GM23338 (cell line): Measurements from ENCODE around the gene OR2L2. TPM values are rescaled to one million over a fixed set of nuclear protein-coding genes. Genes with fewer than 3 reads are reported as not detected.
"Not testable (repeated sequence)": the region's sequence is repeated elsewhere in the genome, so short reads cannot be mapped to it uniquely, and the experiment has no call there.

Experiments used
- ATAC-seq: fragments of 200-7000 bp; cut with Tn5 transposase; 3 replicates; pipeline ENCODE4 v1.9.1; 2020
- DNase-seq: peaks from one replicate; pipeline ENCODE4 v3.0.0-alpha.2; 2015; ENCODE audit warnings: low spot score
- H2AFZ ChIP-seq: fragments of 200-600 bp; sonication (generic); 2 replicates; pipeline ENCODE4 v1.8.0; 2016; ENCODE audit warnings: antibody characterized with exemption, mild to moderate bottlenecking, moderate library complexity
- H3F3A ChIP-seq: fragments of 200-600 bp; sonication (generic); replicated peaks from 2 replicates; pipeline ENCODE4 v1.8.0; 2017; ENCODE audit warnings: antibody characterized with exemption, mixed run types, low read depth
- H3K27ac ChIP-seq: fragments of 200-600 bp; sonication (generic); 2 replicates; pipeline ENCODE4 v1.6.1; 2016; ENCODE audit warnings: low read depth
- H3K27me3 ChIP-seq: fragments of 200-600 bp; sonication (generic); 2 replicates; pipeline ENCODE4 v1.8.0; 2016; ENCODE audit warnings: mild to moderate bottlenecking, mixed run types, moderate library complexity; ENCODE audit not compliant: insufficient read depth
- H3K36me3 ChIP-seq: fragments of 200-600 bp; sonication (generic); 2 replicates; pipeline ENCODE4 v1.8.0; 2016; ENCODE audit warnings: mild to moderate bottlenecking; ENCODE audit not compliant: insufficient read depth
- H3K4me1 ChIP-seq: fragments of 200-600 bp; sonication (generic); 2 replicates; pipeline ENCODE4 v1.8.0; 2016; ENCODE audit warnings: mild to moderate bottlenecking, moderate library complexity; ENCODE audit not compliant: insufficient read depth
- H3K4me2 ChIP-seq: fragments of 200-600 bp; sonication (generic); 2 replicates; pipeline ENCODE4 v1.7.1; 2017; ENCODE audit warnings: mixed run types
- H3K4me3 ChIP-seq: fragments of 200-600 bp; sonication (generic); 2 replicates; pipeline ENCODE4 v1.6.1; 2016; ENCODE audit warnings: mixed run types
- H3K79me2 ChIP-seq: fragments of 200-600 bp; sonication (generic); replicated peaks from 2 replicates; pipeline ENCODE4 v1.8.0; 2017; ENCODE audit warnings: mild to moderate bottlenecking; ENCODE audit not compliant: insufficient read depth
- H3K9me2 ChIP-seq: fragments of 200-600 bp; sonication (generic); 2 replicates; pipeline ENCODE4 v1.8.0; 2017; ENCODE audit not compliant: insufficient read depth
- H4K20me1 ChIP-seq: fragments of 200-600 bp; sonication (generic); replicated peaks from 2 replicates; pipeline ENCODE4 v1.8.0; 2017; ENCODE audit warnings: mild to moderate bottlenecking; ENCODE audit not compliant: insufficient read depth
- H3K27ac Mint-ChIP-seq: 2 replicates; pipeline ENCODE4 v1.8.0; 2020; ENCODE audit warnings: inconsistent platforms, mild to moderate bottlenecking, moderate library complexity, mixed read lengths
- H3K27me3 Mint-ChIP-seq: 3 replicates; pipeline ENCODE4 v1.8.0; 2022; ENCODE audit warnings: low read depth, mild to moderate bottlenecking, moderate library complexity, mixed read lengths, inconsistent platforms; ENCODE audit not compliant: insufficient read depth, poor library complexity
- H3K36me3 Mint-ChIP-seq: 3 replicates; pipeline ENCODE4 v1.8.0; 2021; ENCODE audit warnings: low read depth, mild to moderate bottlenecking, inconsistent platforms, moderate library complexity, mixed read lengths
- H3K4me1 Mint-ChIP-seq: 3 replicates; pipeline ENCODE4 v1.8.0; 2020; ENCODE audit warnings: mild to moderate bottlenecking, inconsistent platforms, mixed read lengths
- H3K4me3 Mint-ChIP-seq: 3 replicates; pipeline ENCODE4 v1.8.0; 2021; ENCODE audit warnings: moderate library complexity, mild to moderate bottlenecking, inconsistent platforms, mixed read lengths
- H3K9me3 Mint-ChIP-seq: 3 replicates; pipeline ENCODE4 v1.8.0; 2020; ENCODE audit warnings: moderate library complexity, mild to moderate bottlenecking, inconsistent platforms, mixed read lengths
- REST ChIP-seq: IDR thresholded peaks from one replicate; pipeline ENCODE4 v1.6.1; 2018; ENCODE audit warnings: antibody characterized with exemption; ENCODE audit not compliant: unreplicated experiment
- ZNF114 ChIP-seq: fragments of 250-450 bp; sonication (Bioruptor Pico); IDR thresholded peaks from 2 replicates; pipeline ENCODE4 v1.5.0; 2020; ENCODE audit warnings: mild to moderate bottlenecking, moderate library complexity
- polyA plus RNA-seq: library from polyadenylated mRNA; unstranded; fragments of >200 nt; fragmentation: Nextera tagmentation; extraction: Ambion mirVana; gene quantifications from 2 replicates; pipeline ENCODE4 v1.2.1, GENCODE V29; 2016
- small RNA-seq: library from RNA; depleted of rRNA; stranded (forward); fragments of <200 nt; gene quantifications from one replicate; pipeline ENCODE3, GENCODE V24; 2014; ENCODE audit warnings: low replicate concordance
- total RNA-seq: library from RNA; depleted of rRNA; stranded (reverse); fragments of >200 nt; shearing (Covaris generic); gene quantifications from 2 replicates; pipeline ENCODE4 v1.2.3, GENCODE V29; 2014; rRNA removed

The OR2L2 gene
- total and polyA plus RNA-seq, 2 experiments from 2014 or later, result 0.06 to 0.07 TPM

GRCh38 chr1:248065604-248066003, 35.7 kb downstream of the OR2L2 start (continued):
- TF ChIP-seq REST (no peak), ZNF114 (CRISPR knock-in tag) (no peak)

GRCh38 chr1:248083864-248084263, 54.0 kb downstream of the OR2L2 start:
- H3K4me1 Mint-ChIP-seq, H3K4me1 ChIP-seq, H3F3A ChIP-seq, H4K20me1 ChIP-seq, H3K36me3 ChIP-seq, H3K27ac ChIP-seq, H2AFZ ChIP-seq, H3K27ac Mint-ChIP-seq, H3K4me3 ChIP-seq, H3K4me2 ChIP-seq, H3K27me3 ChIP-seq, H3K9me2 ChIP-seq, H3K79me2 ChIP-seq, ATAC-seq, DNase-seq, H3K27me3 Mint-ChIP-seq, H3K4me3 Mint-ChIP-seq: not testable (repeated sequence)
- H3K9me3 Mint-ChIP-seq, result peaks cover 79% of the 10 kb centered on the region
- peaks cover 17% of the 10 kb centered on the region for H3K36me3 Mint-ChIP-seq

Small RNA genes lying within 50 kb of the gene (small RNA-seq; reads per million reads assigned to genes)
- not detected for gene RF00019

Other genes starting within 250 kb of the OR2L2 start
- gene OR14A16, start 206.0 kb upstream of the OR2L2 start, total RNA-seq, result not detected in 2 replicates
- gene OR14A16, start 206.0 kb upstream of the OR2L2 start, polyA plus RNA-seq, result 0.21 and 0.34 TPM in 2 replicates
- gene OR11L1, start 188.2 kb upstream of the OR2L2 start, total RNA-seq, result not detected in 2 replicates
- not detected in 2 replicates for gene OR11L1, start 188.2 kb upstream of the OR2L2 start, polyA plus RNA-seq
- gene TRIM58, start 172.9 kb upstream of the OR2L2 start, total RNA-seq, result 3.4 and 4.3 TPM in 2 replicates
- gene TRIM58, start 172.9 kb upstream of the OR2L2 start, polyA plus RNA-seq, result 1.6 and 2.4 TPM in 2 replicates
- gene OR2W3, start 134.5 kb upstream of the OR2L2 start, total RNA-seq, result 0.45 and 1.9 TPM in 2 replicates
- gene OR2W3, start 134.5 kb upstream of the OR2L2 start, polyA plus RNA-seq, result 0.31 TPM in 1 of 2 replicates, not detected in the other
- gene OR2T8, start 109.8 kb upstream of the OR2L2 start, total RNA-seq, result not detected in 2 replicates
- gene OR2T8, start 109.8 kb upstream of the OR2L2 start, polyA plus RNA-seq, result 0.40 TPM in 1 of 2 replicates, not detected in the other
- gene OR2AJ1, start 105.2 kb upstream of the OR2L2 start, total RNA-seq, result not detected in 2 replicates
- gene OR2AJ1, start 105.2 kb upstream of the OR2L2 start, polyA plus RNA-seq, result not detected in 2 replicates
- not detected in 2 replicates for gene OR2L8, start 81.2 kb upstream of the OR2L2 start, total RNA-seq
- not detected in 2 replicates for gene OR2L8, start 81.2 kb upstream of the OR2L2 start, polyA plus RNA-seq
- gene OR2AK2, start 64.8 kb upstream of the OR2L2 start, total RNA-seq, result 0.35 TPM in 1 of 2 replicates, not detected in the other
- gene OR2AK2, start 64.8 kb upstream of the OR2L2 start, polyA plus RNA-seq, result not detected in 2 replicates
- not detected in 2 replicates for gene OR2L5, start 16.4 kb upstream of the OR2L2 start, total RNA-seq
- not detected in 2 replicates for gene OR2L5, start 16.4 kb upstream of the OR2L2 start, polyA plus RNA-seq
- not detected in 2 replicates for gene OR2L3, start 16.8 kb downstream of the OR2L2 start, total RNA-seq
- gene OR2L3, start 16.8 kb downstream of the OR2L2 start, polyA plus RNA-seq, result not detected in 2 replicates
- gene OR2L13, start 65.1 kb downstream of the OR2L2 start, total RNA-seq, result not detected in 2 replicates
- gene OR2L13, start 65.1 kb downstream of the OR2L2 start, polyA plus RNA-seq, result not detected in 2 replicates
- gene OR2M5, start 115.1 kb downstream of the OR2L2 start, total RNA-seq, result not detected in 2 replicates
- not detected in 2 replicates for gene OR2M5, start 115.1 kb downstream of the OR2L2 start, polyA plus RNA-seq
- gene OR2M2, start 144.8 kb downstream of the OR2L2 start, total RNA-seq, result not detected in 2 replicates
- not detected in 2 replicates for gene OR2M2, start 144.8 kb downstream of the OR2L2 start, polyA plus RNA-seq
- not detected in 2 replicates for gene OR2M3, start 167.2 kb downstream of the OR2L2 start, total RNA-seq
- not detected in 2 replicates for gene OR2M3, start 167.2 kb downstream of the OR2L2 start, polyA plus RNA-seq
- not detected in 2 replicates for gene OR2M4, start 201.3 kb downstream of the OR2L2 start, total RNA-seq
- gene OR2M4, start 201.3 kb downstream of the OR2L2 start, polyA plus RNA-seq, result not detected in 2 replicates
- 0.28 TPM in 1 of 2 replicates, not detected in the other for gene OR2T33, start 247.9 kb downstream of the OR2L2 start, total RNA-seq
- 0.32 TPM in 1 of 2 replicates, not detected in the other for gene OR2T33, start 247.9 kb downstream of the OR2L2 start, polyA plus RNA-seq